ENCODE data around the gene SH2D3A. TPM values are rescaled to one million over a fixed set of nuclear protein-coding genes. Genes with fewer than 3 reads are reported as not detected.

SH2D3A gene
- total RNA-seq = 0.31 TPM

DNA sequence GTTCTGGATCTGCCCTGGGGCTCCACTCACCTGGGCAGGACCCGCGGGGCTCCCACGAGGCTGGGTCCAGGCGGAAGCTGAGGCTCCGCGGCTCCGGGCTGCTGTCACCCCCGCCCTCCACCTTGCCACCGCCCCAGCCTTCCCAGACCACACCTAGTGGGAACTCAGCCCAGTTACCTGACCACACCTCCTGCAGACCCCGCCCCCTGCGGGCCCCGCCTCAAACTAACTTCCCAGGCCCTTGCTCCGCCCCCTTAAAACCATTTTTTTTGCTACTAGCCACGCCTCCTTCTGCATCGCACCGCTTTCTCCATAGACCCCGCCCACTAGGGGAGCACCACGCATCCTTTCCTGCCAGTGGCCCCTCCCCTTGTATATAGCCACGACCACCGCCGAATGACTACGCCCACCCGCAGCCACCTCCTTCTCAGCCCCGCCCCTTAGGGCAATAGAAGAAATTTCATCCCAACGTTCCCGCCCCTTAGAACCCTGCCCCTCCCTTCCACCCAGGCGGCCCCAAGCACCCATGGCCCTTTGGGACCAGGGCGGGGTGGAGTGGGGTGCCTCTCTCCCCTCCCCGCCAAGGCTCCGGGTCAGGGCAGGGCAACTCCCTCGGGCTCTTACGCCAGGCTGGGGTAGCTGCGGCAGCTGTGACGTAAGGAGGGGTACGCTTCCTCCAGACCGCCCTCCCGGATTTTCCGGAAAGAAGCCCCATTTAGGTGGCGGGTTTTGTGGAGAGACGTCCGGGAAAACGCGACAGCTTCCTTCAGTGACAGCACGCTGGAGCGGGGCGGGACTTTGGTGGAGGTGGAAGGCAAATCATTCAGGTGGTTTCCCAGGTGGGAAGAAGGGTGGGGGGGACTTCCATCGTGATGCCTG, at the start of gene SH2D3A:
Gene SH2D3A (minus strand): TSS at position 79 of the 879 bp plus-strand sequence. CDS start 3,687 bp downstream, outside the sequence.

DNA sequence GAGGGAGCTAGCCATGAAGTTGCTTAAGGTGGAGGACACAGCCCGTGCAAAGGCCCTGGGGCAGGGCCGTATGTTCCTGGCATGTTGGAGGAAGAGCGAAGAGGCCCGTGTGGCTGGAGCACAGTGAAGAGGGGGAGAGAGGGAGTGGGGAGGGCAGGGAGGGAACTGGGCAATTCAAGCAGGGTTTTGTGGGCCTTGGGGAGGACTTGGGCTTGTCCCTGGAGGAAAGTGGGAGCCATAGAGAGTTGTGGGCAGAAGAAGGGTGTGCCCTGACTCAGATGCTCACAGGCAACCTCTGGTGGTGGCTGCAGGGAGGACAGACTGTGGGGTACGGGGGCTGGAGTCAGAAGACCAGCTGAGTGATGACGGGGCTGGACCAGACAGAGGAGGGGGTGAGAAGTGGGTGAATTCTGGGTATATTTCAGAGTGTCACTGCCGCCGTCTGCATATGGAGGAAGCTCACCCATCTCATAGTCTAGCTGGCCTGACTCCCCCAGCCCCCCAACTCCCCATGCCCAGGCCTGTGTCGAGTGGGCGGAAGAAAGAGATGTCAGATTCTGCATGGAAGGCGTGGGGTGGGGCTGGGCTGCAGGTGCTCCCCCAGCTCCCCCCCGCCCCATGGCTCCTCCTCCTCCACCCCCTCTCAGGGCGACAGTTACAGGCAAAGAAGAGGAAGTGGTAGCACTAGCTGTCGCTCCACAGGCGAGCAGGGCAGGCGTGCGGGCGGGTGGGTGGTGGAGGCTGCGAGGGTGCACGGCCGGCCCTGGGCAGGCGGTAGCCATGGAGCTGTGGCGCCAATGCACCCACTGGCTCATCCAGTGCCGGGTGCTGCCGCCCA, 5.0 kb upstream of the SH2D3A start, which contains the start of gene VAV1:
Gene VAV1 (plus strand): TSS at position 681 of the 838 bp plus-strand sequence. CDS start 100 bp downstream, at position 781.

DNA sequence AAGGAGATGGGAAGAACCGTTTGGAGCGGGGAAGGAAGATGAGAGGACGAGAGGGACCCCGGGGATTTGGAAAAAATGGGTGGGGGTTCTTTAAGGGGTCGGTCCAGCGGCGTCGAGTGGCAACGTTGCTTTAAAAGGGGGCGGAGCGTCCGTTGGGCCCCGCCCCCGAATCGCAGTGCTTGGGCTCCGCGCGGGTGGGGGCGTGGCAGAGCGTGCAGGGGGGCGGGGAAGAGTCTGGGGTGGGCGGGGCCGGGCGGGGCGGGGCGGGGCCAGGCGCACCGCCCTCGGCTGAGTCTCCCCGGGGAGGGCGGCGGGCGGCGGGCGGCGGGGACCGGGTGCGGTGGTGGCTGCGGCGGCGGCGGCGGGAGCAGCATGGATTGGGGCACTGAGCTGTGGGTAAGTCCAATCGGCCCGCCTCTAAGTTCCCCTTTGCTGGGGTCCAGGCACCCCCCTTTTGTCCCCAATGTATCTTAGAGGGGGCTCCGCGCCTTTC, 27.8 kb downstream of the SH2D3A start, which contains the start of gene TRIP10:
Gene TRIP10 (plus strand): TSS at position 291 of the 493 bp plus-strand sequence. CDS start 82 bp downstream, at position 373.

DNA sequence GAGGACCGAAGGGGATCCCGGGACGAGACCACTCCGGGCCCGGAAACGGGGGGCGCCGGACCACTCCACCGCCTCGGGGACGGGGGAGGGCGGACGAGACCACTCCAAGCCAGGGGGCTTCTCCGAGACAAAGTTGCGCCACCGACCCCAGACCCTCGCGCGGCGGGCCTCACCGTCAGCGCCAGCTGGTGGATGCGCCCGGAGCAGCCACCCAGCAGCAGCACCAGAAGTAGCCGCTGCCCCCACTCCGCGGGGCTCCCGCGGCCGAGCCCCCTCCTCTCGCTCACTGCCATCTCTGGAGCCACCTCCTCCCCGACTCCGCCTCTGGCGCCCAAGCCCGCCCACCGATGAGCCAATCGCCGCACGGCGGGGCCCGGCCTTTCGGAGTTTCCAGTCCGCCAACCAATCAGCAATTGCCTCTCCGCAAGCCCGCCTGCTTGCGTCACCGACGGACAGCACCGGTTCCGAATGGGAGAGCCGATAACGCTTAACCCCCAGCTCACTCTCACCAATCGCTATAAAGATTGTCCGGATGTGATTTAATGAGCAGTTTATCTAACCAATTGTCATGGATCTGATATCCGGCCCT, 29.9 kb downstream of the SH2D3A start, which contains the start of gene GPR108:
Gene GPR108 (minus strand): TSS at position 297 of the 589 bp plus-strand sequence. CDS start 4 bp downstream, at position 293.

DNA sequence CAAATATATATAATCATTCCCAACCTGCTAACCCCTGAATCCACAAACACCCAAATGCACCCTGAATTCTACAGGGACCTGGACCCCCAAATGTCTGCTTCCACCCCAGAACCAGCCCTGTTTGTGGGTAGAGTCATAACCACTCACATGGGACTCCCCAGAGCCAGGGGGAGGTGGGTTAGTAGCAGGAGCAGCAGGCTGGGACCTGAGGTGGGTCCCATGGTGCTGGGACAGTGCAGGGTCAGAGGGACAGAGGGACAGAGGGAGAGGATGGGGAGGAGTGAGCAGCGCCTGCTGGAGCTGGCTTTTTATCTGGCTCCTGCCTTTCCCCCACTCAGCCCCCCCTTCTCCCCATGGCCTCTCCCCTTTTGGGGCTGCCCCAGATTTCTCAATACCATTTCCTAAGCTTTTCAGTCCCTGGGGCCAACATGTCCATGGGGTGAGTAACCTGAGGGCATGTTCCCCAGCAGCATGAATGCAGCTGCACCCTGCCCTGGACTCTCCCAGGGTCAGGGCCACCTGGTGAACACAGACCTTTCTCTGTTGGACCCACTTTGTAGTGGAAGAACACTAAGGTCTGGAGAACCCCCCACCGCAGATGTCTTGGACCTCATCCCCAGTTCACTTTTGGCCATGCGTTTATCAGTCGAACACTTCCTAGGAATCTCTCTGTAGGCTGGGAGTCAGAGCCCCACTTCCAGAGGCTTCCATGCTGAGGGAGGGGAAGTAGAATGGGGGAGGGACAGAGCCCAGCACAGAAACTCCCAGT, 46.7 kb downstream of the SH2D3A start, which contains the start of gene C3:
Gene C3 (minus strand): TSS at position 282 of the 769 bp plus-strand sequence. CDS start 61 bp downstream, at position 221.

Other genes starting within 250 kb of the SH2D3A start
- gene TNFSF9, start 236.4 kb downstream of the SH2D3A start, total RNA-seq = 1.9 TPM
- not detected for gene CD70, start 176.3 kb downstream of the SH2D3A start, total RNA-seq
- not detected for gene TNFSF14, start 97.3 kb downstream of the SH2D3A start, total RNA-seq
- 35.4 TPM for gene C3, start 46.8 kb downstream of the SH2D3A start, total RNA-seq
- gene GPR108, start 29.9 kb downstream of the SH2D3A start, total RNA-seq = 14.1 TPM
- 2.5 TPM for gene TRIP10, start 27.8 kb downstream of the SH2D3A start, total RNA-seq
- 1.6 TPM for gene VAV1, start 5.3 kb upstream of the SH2D3A start, total RNA-seq
- gene ADGRE1, start 120.1 kb upstream of the SH2D3A start, total RNA-seq = not detected

All from parietal lobe (tissue), 1 donor.